ENCODE measurements around the gene CROCC. TPM values are rescaled to one million over a fixed set of nuclear protein-coding genes. Genes with fewer than 3 reads are reported as not detected.

CROCC gene
- polyA plus RNA-seq, 2 of the 4 experiments (the other 2 are of a cell fraction): 4.4 to 10.6 TPM

DNA sequence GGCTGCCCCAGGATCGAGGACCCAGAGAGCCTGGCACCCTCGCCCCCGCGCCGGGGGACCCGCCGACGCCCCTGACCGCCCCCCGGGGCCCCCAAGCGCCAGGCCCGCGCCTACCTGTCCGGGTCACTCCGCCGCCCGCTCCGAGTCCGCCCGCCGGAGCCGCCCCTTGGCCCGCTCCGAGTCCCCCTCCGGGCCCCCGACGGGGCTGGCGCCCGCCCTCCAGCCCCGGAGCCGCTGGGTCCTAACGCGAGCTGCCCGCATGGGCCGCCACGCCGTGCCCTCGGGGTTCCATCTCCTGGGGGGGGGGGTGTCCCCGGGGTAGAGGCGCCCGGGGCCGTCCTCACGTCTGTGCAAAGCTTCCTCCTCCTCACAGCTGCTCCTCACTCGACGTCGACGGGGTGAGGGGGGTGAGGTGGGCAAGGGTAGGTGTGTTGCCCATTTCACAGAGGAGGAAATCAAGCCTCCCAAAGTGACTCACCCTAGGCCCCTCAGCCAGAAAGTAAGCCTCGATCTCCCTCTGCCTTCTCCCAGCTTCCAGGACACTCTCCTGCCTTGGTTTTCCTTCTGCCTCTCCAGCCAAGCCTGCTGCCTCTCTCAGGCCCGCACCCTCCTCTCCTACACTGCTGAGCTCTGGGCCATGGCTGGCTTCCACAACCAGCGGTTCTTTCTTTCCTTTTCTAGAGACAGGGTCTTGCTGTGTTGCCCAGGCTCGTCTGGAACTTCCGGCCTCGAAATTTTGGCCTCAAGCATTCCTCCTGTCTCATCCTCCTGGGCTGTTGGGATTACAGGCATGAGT lies 58.9 kb downstream of the CROCC start, which contains the start of gene MFAP2:
Gene MFAP2, minus strand, starts transcription at position 148 of the 796 bp plus-strand sequence. CDS start 2,347 bp downstream, outside the sequence.
- CTCF ChIA-PET: interaction anchor here (1.0 to 2.1 kb wide), 3 partner anchors 10 to 20 kb away, joined by 3 to 8 read pairs (median 4); no protein-coding TSS in a partner anchor
- 76% methylated on average over 21 of the region's 53 CpGs for WGBS (ENCODE audit: missing lambda C conversion rate)
- Histone ChIP-seq H3K4me2 (0 out of 3 replicates have a peak within 1 kb of the TSS, but pooled peaks have one; percentile 26), H3K27ac (peak within 1 kb of the TSS in 1 of 2 experiments; percentile 46; a peak in 2 of 6 replicates), H3K4me3 (no peak within 1 kb of the TSS), H3K4me1 (peaks cover 4% of the 10 kb centered on the region; the same call in 1 of the 3 replicates), H3K9me3 (no peaks in the 10 kb centered on the region)
- FAIRE-seq (no peak), ATAC-seq (no peak), DNase-seq (ENCODE audit: low read depth in 1 of 2, low spot score in 1 of 2) (no peak)
- TF ChIP-seq CHD2 (IDR thresholded peaks at IDR 0.05; ENCODE audit: low read length, partially characterized antibody) (no peak), NR3C1 (IDR thresholded peaks at IDR 0.05) (no peak), BHLHE40 (IDR thresholded peaks at IDR 0.05; ENCODE audit: low read depth, low read length) (no peak), RARB (CRISPR knock-in tag; IDR thresholded peaks at IDR 0.05) (no peak), CBX2 (IDR thresholded peaks at IDR 0.05; ENCODE audit: borderline replicate concordance, low read depth) (no peak), GATA3 (IDR thresholded peaks at IDR 0.05; ENCODE audit: borderline replicate concordance) (no peak), JUN (IDR thresholded peaks at IDR 0.05) (no peak), HOXB13 (CRISPR knock-in tag; IDR thresholded peaks at IDR 0.05; ENCODE audit: low read depth) (no peak)
- POLR2A ChIA-PET: no interaction called here

DNA sequence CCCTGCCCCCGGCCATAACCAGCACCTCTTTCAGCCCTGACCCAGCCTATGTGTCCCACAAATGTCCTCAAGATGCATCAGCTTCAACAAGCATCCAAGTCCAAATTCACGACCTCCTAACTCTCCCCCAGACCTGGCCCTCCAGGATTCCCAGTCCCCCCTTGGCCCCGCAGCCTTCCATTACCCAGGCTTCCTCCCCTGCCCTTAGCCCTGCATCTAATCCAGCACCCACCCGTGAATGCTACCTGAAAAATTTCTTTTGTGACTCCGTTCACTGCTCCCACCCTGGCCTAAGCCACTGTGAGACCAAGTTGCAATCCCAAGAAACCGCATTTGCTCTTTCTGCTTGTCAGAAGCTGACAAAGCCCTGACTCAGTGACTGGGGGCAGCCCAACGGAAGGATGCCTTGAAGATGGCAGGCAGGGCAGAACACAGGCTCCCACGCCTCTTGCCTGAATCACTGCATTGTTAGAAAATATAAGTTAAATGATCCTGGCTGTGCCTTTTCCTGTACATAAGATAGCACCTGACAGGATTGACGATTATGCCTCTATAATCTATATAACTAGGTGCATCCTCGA lies 59.6 kb downstream of the CROCC start:
- ChIA-PET CTCF (interaction anchor here (0.9 to 2.1 kb wide), 5 partner anchors 9 to 29 kb away, joined by 3 to 8 read pairs (median 4); no protein-coding TSS in a partner anchor), POLR2A (no interaction called here)
- ATAC-seq (no peak), FAIRE-seq (no peak), DNase-seq (ENCODE audit: low read depth in 1 of 2, low spot score in 1 of 2) (no peak)
- Histone ChIP-seq H3K4me2 (no peak overlapping the region), H3K27ac (peak overlapping the region in 1 of 2 experiments; percentile 11; a peak in 1 of 6 replicates), H3K9me3 (no peaks in the 10 kb centered on the region), H3K4me1 (peaks cover 4% of the 10 kb centered on the region; the same call in 1 of the 3 replicates), H3K4me3 (no peak overlapping the region)
- TF ChIP-seq PBX3 (IDR thresholded peaks at IDR 0.05) (no peak), SREBF2 (IDR thresholded peaks at IDR 0.05) (no peak), MYC (IDR thresholded peaks at IDR 0.05; ENCODE audit: borderline replicate concordance, low read length) (no peak), CHD2 (IDR thresholded peaks at IDR 0.05; ENCODE audit: low read length, partially characterized antibody) (no peak), RCOR1 (IDR thresholded peaks at IDR 0.05; ENCODE audit: low read depth, low read length) (no peak), NR3C1 (IDR thresholded peaks at IDR 0.05) (no peak), KDM5A (IDR thresholded peaks at IDR 0.05) (no peak), BCL3 (IDR thresholded peaks at IDR 0.05) (no peak), MAFK (IDR thresholded peaks at IDR 0.05; ENCODE audit: partially characterized antibody) (no peak), POLR2AphosphoS2 (conservative IDR thresholded peaks at IDR 0.05; ENCODE audit: low read length) (no peak)
- TF ChIP-seq, protein P1, sequence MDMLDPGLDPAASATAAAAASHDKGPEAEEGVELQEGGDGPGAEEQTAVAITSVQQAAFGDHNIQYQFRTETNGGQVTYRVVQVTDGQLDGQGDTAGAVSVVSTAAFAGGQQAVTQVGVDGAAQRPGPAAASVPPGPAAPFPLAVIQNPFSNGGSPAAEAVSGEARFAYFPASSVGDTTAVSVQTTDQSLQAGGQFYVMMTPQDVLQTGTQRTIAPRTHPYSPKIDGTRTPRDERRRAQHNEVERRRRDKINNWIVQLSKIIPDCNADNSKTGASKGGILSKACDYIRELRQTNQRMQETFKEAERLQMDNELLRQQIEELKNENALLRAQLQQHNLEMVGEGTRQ (IDR thresholded peaks at IDR 0.05): no peak
- WGBS (ENCODE audit: missing lambda C conversion rate): 85% methylated on average over 10 of the region's 10 CpGs

- no peak for ATAC-seq
- CTCF ChIA-PET: interaction anchor here (1.5 kb wide), 1 partner anchor 63 kb away, joined by 5 read pairs; no protein-coding TSS in a partner anchor
- TF ChIP-seq, protein P1 (IDR thresholded peaks at IDR 0.05): no peak
- no peak for TF ChIP-seq E2F6 (IDR thresholded peaks at IDR 0.05; ENCODE audit: borderline replicate concordance, low read depth)
- TF ChIP-seq POLR2AphosphoS2 (conservative IDR thresholded peaks at IDR 0.05; ENCODE audit: low read length): no peak
- no peak for TF ChIP-seq REST (IDR thresholded peaks at IDR 0.05)
- no peak for TF ChIP-seq MAZ (IDR thresholded peaks at IDR 0.05; ENCODE audit: borderline replicate concordance, low read depth, low read length)
- no peak for TF ChIP-seq MAFK (IDR thresholded peaks at IDR 0.05; ENCODE audit: partially characterized antibody)
- no peak for TF ChIP-seq ZC3H11A (IDR thresholded peaks at IDR 0.05)
- TF ChIP-seq FOXS1 (CRISPR knock-in tag; IDR thresholded peaks at IDR 0.05): no peak
- TF ChIP-seq ESRRA (IDR thresholded peaks at IDR 0.05; ENCODE audit: borderline replicate concordance, low read length): no peak
Measured at GRCh38 chr1:16982902-16983301, 61.2 kb downstream of the CROCC start.

More at GRCh38 chr1:16982902-16983301, 61.2 kb downstream of the CROCC start:
- Histone ChIP-seq H3K4me2 (no peak overlapping the region), H3K9me3 (no peaks in the 10 kb centered on the region), H3K4me1 (peaks cover 4% of the 10 kb centered on the region; the same call in 1 of the 3 replicates), H3K4me3 (no peak overlapping the region), H3K27ac (no peak overlapping the region)
- POLR2A ChIA-PET: no interaction called here
- FAIRE-seq: no peak
- DNase-seq (ENCODE audit: low read depth in 1 of 2, low spot score in 1 of 2): no peak
- 85% methylated on average over 11 of the region's 11 CpGs for WGBS (ENCODE audit: missing lambda C conversion rate)
